Tibial nerve (tissue), 4 donors: ENCODE measurements around the gene PRKCH. TPM values are rescaled to one million over a fixed set of nuclear protein-coding genes. Genes with fewer than 3 reads are reported as not detected.

Experiments
- DNase-seq, 2 donors: peaks; one replicate each; pipeline ENCODE4 v3.0.0-alpha.2; 2019; ENCODE audit warnings: low spot score in 2 of 2
- H3K27ac ChIP-seq, 4 donors: fragments of 200-600 bp; sonication (generic) in 3 of 4; one replicate each; pipeline ENCODE4 v1.5.1; 2017 to 2019; ENCODE audit warnings: mild to moderate bottlenecking in 1 of 4
- H3K27me3 ChIP-seq, 2 donors: fragments of 200-600 bp; sonication (generic) in 1 of 2; one replicate each; pipeline versions ENCODE4 v1.5.1 to v1.6.0; 2017 to 2019
- H3K36me3 ChIP-seq, 3 donors: fragments of 200-600 bp; sonication (generic); one replicate each; pipeline ENCODE4 v1.5.1; 2018 to 2019
- H3K4me1 ChIP-seq, 4 donors: fragments of 200-600 bp; sonication (generic) in 3 of 4; one replicate each; pipeline ENCODE4 v1.5.1; 2017 to 2019
- H3K4me3 ChIP-seq, 4 donors: fragments of 200-600 bp; sonication (generic) in 3 of 4; one replicate each; pipeline ENCODE4 v1.5.1; 2017 to 2019; ENCODE audit warnings: mild to moderate bottlenecking in 1 of 4, moderate library complexity in 1 of 4
- H3K9me3 ChIP-seq, 4 donors: fragments of 200-600 bp; sonication (generic) in 3 of 4; one replicate each; pipeline ENCODE4 v1.5.1; 2017 to 2019
- CTCF ChIP-seq, 5 experiments: fragments of 200-600 bp in 3 of 5; fragments of 450-650 bp in 2 of 5; sonication (generic) in 3 of 5; IDR thresholded peaks; one replicate each; pipeline ENCODE4 v1.5.1; 2016 to 2019; ENCODE audit warnings: antibody characterized with exemption in 5 of 5, mild to moderate bottlenecking in 3 of 5, moderate library complexity in 2 of 5
- EP300 ChIP-seq, 2 donors: sonication (generic); formaldehyde crosslinking; IDR thresholded peaks; one replicate each; pipeline ENCODE4 v1.6.1; 2017; ENCODE audit warnings: antibody characterized with exemption in 2 of 2, mild to moderate bottlenecking in 1 of 2
- POLR2A ChIP-seq, 2 donors: fragments of 450-650 bp; IDR thresholded peaks; one replicate each; pipeline ENCODE4 v1.6.1; 2017; ENCODE audit warnings: antibody characterized with exemption in 2 of 2, mild to moderate bottlenecking in 2 of 2, moderate library complexity in 2 of 2
- WGBS, 2 donors: methylation state at CpG; one replicate each; pipeline ENCODE4 v1.1.5; 2018; 5-methylcytosine and 5-hydroxymethylcytosine counted together
- total RNA-seq, 4 donors: library from RNA; depleted of rRNA; stranded (reverse); fragments of >200 nt; gene quantifications; one replicate each; pipeline ENCODE4 v1.1.0, GENCODE V29; 2016

The PRKCH gene
- total RNA-seq, 4 donors from 2014 or later, result 26.4 to 33.9 (median 29.2) TPM

GRCh38 chr14:61586544-61587055 lies 265.2 kb downstream of the PRKCH start:
- 49 to 52% methylated on average over 4 of the region's 4 CpGs for whole genome bisulfite sequencing, 2 donors
- Histone ChIP-seq H3K27me3 (no peaks in the 10 kb centered on the region), H3K36me3 (no peaks in the 10 kb centered on the region), H3K4me3 (no peak overlapping the region), H3K4me1 (peaks cover 0 to 33% (median 4%) of the 10 kb centered on the region in 4 donors), H3K9me3 (no peaks in the 10 kb centered on the region), H3K27ac (peak overlapping the region in 2 of 4 donors; percentile 66 to 69)
- TF ChIP-seq EP300 (IDR thresholded peaks at IDR 0.05) (no peak), CTCF (IDR thresholded peaks at IDR 0.05) (no peak), POLR2A (IDR thresholded peaks at IDR 0.05) (no peak)
- no peak for DNase-seq

GRCh38 chr14:61587081-61587713 lies 265.8 kb downstream of the PRKCH start:
- Histone ChIP-seq H3K36me3 (no peaks in the 10 kb centered on the region), H3K27me3 (no peaks in the 10 kb centered on the region), H3K27ac (peak overlapping the region in 1 of 4 donors; percentile 66), H3K9me3 (no peaks in the 10 kb centered on the region), H3K4me3 (no peak overlapping the region), H3K4me1 (peaks cover 0 to 27% (median 4%) of the 10 kb centered on the region in 4 donors)
- 64 to 77% methylated on average over 5 of the region's 5 CpGs for WGBS, 2 donors
- TF ChIP-seq EP300 (IDR thresholded peaks at IDR 0.05) (no peak), POLR2A (IDR thresholded peaks at IDR 0.05) (no peak), CTCF (IDR thresholded peaks at IDR 0.05) (no peak)
- DNase-seq, result no peak

GRCh38 chr14:61588419-61588901 lies 267.1 kb downstream of the PRKCH start:
- no peaks in the 10 kb centered on the region for H3K9me3 ChIP-seq
- 80 to 81% methylated on average over 6 of the region's 6 CpGs for WGBS, 2 donors
- no peak for DNase-seq
- no peak for TF ChIP-seq POLR2A (IDR thresholded peaks at IDR 0.05)
- TF ChIP-seq EP300 (IDR thresholded peaks at IDR 0.05), result no peak
- TF ChIP-seq CTCF (IDR thresholded peaks at IDR 0.05), result no peak
- no peaks in the 10 kb centered on the region for H3K27me3 ChIP-seq
- H3K4me3 ChIP-seq, result no peak overlapping the region
- H3K36me3 ChIP-seq, result no peaks in the 10 kb centered on the region
- no peak overlapping the region for H3K27ac ChIP-seq
- H3K4me1 ChIP-seq, result peaks cover 0 to 19% (median 4%) of the 10 kb centered on the region in 4 donors

GRCh38 chr14:61589691-61590581 lies 268.6 kb downstream of the PRKCH start:
- Histone ChIP-seq H3K36me3 (no peaks in the 10 kb centered on the region), H3K9me3 (no peaks in the 10 kb centered on the region), H3K4me3 (no peak overlapping the region), H3K4me1 (peaks cover 0 to 19% (median 4%) of the 10 kb centered on the region in 4 donors), H3K27me3 (no peaks in the 10 kb centered on the region), H3K27ac (no peak overlapping the region)
- 69 to 70% methylated on average over 11 to 12 of the region's 12 CpGs for WGBS, 2 donors
- no peak for DNase-seq
- no peak for TF ChIP-seq EP300 (IDR thresholded peaks at IDR 0.05)

DNA sequence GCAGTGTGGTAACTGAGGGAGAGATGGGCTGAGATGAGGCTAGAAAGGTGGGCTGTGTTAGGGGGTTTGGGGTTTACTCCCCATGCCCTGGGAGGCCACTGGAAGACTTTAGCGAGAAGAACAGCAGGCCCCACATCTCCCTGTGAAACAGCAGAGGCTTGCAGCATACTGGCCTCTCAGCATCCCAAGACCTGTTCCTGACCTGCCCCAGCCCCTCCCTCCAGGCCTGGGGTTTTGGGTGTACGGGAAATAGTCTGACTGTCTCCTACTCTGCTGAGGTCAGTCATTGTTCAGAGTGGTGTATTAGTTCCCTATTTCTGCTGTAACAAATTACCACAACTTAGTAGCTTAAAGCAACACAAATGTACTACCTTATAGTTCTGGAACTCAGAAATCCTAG lies 270.5 kb downstream of the PRKCH start:
- peaks cover 0 to 2% (median 0%) of the 10 kb centered on the region in 4 donors for H3K4me1 ChIP-seq
- no peaks in the 10 kb centered on the region for H3K36me3 ChIP-seq
- H3K27ac ChIP-seq, result no peak overlapping the region
- H3K9me3 ChIP-seq, result no peaks in the 10 kb centered on the region
- H3K27me3 ChIP-seq, result no peaks in the 10 kb centered on the region
- 73% methylated on average over 2 of the region's 2 CpGs for WGBS, 2 donors
- H3K4me3 ChIP-seq, result no peak overlapping the region
- TF ChIP-seq POLR2A (IDR thresholded peaks at IDR 0.05) (no peak), EP300 (IDR thresholded peaks at IDR 0.05) (no peak), CTCF (IDR thresholded peaks at IDR 0.05) (no peak)
- no peak for DNase-seq
